Gastroesophageal sphincter (tissue), 3 donors: ENCODE results near the gene ITGB5.

Experiments used
- POLR2A ChIP-seq, 2 donors: fragments of 450-650 bp; IDR thresholded peaks; one replicate each; pipeline ENCODE4 v1.6.1; 2017; ENCODE audit warnings: antibody characterized with exemption in 2 of 2, mild to moderate bottlenecking in 2 of 2, moderate library complexity in 1 of 2
- POLR2AphosphoS5 ChIP-seq: sonication (generic); formaldehyde crosslinking; IDR thresholded peaks from one replicate; pipeline ENCODE4 v1.6.1; 2017; ENCODE audit warnings: antibody characterized with exemption
- TF ChIP-seq, protein P1 (sequence below), 4 experiments: fragments of 200-600 bp in 2 of 4; fragments of 450-650 bp in 2 of 4; sonication (generic) in 1 of 4; IDR thresholded peaks; one replicate each; pipeline ENCODE4 v1.5.1; 2017 to 2019; ENCODE audit warnings: antibody characterized with exemption in 4 of 4, mild to moderate bottlenecking in 2 of 4, moderate library complexity in 2 of 4

DNA sequence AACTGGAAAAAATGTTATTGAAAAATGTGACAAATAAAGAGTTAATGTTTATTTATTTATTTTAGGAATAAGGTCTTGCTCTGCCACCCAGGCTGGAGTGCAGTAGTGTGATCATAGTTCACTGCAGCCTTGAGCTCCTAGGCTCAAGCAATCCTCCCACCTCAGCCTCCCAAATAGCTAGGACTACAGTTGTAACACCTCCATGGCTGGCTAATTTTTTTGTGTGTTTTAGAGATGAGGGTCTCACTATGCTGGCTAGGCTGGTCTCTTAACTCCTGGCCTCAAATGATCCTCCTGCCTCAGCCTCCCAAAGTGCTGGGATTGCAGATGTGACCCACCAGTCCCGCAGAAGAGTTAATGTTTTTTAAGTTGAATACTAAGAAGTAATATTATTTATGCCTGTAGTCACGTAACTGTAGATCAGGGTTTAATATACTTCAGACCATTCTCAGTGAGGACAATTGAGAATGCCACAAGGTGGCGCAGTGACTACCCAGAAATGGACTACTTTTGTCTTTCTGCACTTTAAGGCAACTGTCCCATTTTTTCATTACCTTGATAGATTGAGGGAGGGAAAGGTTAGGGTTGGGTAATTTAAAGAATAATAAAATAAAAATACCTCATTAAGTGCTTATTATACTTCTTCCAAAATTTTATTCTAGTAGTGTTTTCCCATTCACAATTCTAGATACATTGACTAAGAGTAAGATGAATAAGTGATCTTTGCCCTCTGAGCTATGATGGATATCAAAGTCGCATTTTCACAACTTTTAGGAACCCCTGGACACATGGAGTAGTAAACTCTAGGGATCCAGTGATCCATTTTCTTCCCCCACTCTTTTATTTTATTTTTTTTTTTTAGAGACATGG lies 41.4 kb upstream of the ITGB5 start:
- TF ChIP-seq, protein P1, sequence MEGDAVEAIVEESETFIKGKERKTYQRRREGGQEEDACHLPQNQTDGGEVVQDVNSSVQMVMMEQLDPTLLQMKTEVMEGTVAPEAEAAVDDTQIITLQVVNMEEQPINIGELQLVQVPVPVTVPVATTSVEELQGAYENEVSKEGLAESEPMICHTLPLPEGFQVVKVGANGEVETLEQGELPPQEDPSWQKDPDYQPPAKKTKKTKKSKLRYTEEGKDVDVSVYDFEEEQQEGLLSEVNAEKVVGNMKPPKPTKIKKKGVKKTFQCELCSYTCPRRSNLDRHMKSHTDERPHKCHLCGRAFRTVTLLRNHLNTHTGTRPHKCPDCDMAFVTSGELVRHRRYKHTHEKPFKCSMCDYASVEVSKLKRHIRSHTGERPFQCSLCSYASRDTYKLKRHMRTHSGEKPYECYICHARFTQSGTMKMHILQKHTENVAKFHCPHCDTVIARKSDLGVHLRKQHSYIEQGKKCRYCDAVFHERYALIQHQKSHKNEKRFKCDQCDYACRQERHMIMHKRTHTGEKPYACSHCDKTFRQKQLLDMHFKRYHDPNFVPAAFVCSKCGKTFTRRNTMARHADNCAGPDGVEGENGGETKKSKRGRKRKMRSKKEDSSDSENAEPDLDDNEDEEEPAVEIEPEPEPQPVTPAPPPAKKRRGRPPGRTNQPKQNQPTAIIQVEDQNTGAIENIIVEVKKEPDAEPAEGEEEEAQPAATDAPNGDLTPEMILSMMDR (IDR thresholded peaks at IDR 0.05): peak; percentile 63 to 83 (median 75)
- no peak for TF ChIP-seq POLR2A (IDR thresholded peaks at IDR 0.05)
- TF ChIP-seq POLR2AphosphoS5: no peak
